KOPT-K1 (cell line): ENCODE results near the gene DCUN1D1.
"Not testable (repeated sequence)": the region's sequence is repeated elsewhere in the genome, so short reads cannot be mapped to it uniquely, and the experiment has no call there.

Experiments used
- H3K27ac ChIP-seq: fragments of 200-600 bp; sonication (generic); 2 replicates; pipeline ENCODE4 v1.5.1; 2016; ENCODE audit warnings: antibody characterized with exemption, mild to moderate bottlenecking, low read depth, low read length; ENCODE audit not compliant: poor library complexity, severe bottlenecking
- H3K36me3 ChIP-seq: fragments of 200-600 bp; sonication (generic); 2 replicates; pipeline ENCODE4 v1.5.1; 2017; ENCODE audit warnings: antibody characterized with exemption, mild to moderate bottlenecking, low read length, moderate library complexity; ENCODE audit not compliant: insufficient read depth
- H3K9me3 ChIP-seq: fragments of 200-600 bp; sonication (generic); 2 replicates; pipeline ENCODE4 v1.5.1; 2017; ENCODE audit warnings: antibody characterized with exemption, low read length, mild to moderate bottlenecking; ENCODE audit not compliant: insufficient read depth, poor library complexity, severe bottlenecking

The DCUN1D1 gene

DNA sequence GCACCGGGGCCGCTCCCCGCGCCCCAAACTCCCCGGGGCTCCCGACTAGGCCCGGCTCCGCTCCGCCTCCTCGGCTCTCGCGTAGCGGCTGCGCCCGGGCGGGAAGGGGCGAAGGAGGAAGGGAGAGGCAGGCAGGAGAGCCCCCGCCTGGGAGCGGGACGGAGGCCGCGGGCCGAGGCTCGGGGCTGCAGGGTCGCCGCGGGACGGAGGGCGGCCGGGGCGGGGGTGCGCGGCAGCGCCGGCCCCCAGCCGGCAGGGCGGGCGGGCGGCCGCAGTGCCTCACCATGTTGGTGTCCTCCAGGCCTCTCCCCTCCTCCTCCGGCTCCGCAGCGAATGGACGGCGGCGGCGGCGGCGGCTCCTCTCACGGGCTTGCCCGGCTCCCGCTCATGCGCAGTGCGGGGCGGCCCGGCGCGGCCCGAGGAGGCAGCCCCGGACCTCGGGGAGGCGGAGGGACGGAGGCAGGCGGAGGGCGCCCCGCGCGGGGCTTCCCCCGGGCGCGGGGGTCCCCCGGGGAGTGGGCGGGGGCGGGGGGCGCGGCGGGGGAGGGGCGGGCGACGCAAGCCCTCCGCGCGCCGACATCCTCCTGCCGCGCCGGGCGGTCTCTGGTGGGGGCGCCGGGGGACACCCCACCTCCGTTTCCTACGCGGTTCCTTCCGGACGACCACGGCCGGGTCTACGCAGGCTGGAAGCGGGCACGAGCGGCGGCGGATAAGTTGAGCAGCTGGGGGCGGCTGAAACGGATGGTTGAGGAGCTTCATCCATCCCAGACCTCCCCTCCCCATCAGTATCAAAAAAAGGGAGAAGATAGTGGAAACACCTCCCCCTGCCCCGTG lies at the start of gene DCUN1D1:
TSS of gene DCUN1D1 (minus strand) at position 335 of the 834 bp plus-strand sequence. CDS start at position 286, 49 bp downstream.
- Histone ChIP-seq H3K9me3 (no peaks in the 10 kb centered on the region), H3K27ac (peak within 1 kb of the TSS; percentile 69), H3K36me3 (no peaks in the 10 kb centered on the region)

- H3K27ac ChIP-seq = no peak overlapping the region
- no peaks in the 10 kb centered on the region for H3K9me3 ChIP-seq
- peaks cover 70% of the 10 kb centered on the region for H3K36me3 ChIP-seq
Observed at GRCh38 chr3:183028416-183028815, 48.1 kb upstream of the DCUN1D1 start.

DNA sequence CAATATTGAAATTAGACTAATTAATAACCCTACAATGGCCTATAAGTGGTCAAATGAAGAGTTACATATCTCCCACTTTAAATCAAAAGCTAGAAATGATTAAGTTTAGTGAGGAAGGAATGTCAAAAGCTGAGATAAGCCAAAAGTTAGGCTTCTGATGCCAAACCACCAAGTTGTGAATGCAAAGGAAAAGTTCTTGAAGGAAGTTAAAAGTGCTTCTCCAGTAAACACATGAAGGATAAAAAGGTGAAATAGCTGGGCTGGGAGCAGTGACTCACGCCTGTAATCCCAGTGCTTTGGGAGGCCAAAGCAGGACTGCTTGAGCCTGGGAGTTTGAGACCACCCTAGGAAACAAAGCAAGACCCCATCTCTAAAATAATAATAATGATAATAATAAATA lies 46.9 kb upstream of the DCUN1D1 start:
- Histone ChIP-seq H3K36me3 (peaks cover 65% of the 10 kb centered on the region), H3K27ac (no peak overlapping the region), H3K9me3 (no peaks in the 10 kb centered on the region)

DNA sequence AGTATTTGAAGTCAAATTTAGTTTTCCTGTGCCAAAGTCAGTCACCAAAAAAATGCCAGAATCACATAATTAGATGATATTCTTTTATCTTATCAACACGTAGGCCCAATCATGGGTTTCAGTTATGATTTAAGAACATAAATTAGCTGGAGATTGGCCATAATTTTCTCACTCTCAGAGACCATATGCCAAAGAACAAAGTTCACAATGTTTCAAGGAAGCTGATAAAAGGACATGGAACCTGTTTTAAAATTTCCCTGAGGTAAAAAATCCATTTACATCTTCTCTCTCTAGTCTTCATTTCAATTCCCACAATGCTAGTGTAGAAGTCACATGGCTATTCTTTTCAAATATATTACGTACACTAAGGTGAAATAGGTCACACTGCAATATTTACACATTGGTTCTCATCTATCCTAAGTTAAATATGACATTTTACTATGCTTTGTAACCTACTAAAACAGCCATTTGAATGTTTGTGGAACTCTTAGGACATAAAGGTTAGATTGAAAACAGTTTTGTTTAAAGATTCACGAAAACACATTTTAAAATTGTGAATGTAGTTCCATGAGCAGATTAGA lies 42.7 kb upstream of the DCUN1D1 start:
- no peaks in the 10 kb centered on the region for H3K9me3 ChIP-seq
- H3K36me3 ChIP-seq = peaks cover 67% of the 10 kb centered on the region
- no peak overlapping the region for H3K27ac ChIP-seq

DNA sequence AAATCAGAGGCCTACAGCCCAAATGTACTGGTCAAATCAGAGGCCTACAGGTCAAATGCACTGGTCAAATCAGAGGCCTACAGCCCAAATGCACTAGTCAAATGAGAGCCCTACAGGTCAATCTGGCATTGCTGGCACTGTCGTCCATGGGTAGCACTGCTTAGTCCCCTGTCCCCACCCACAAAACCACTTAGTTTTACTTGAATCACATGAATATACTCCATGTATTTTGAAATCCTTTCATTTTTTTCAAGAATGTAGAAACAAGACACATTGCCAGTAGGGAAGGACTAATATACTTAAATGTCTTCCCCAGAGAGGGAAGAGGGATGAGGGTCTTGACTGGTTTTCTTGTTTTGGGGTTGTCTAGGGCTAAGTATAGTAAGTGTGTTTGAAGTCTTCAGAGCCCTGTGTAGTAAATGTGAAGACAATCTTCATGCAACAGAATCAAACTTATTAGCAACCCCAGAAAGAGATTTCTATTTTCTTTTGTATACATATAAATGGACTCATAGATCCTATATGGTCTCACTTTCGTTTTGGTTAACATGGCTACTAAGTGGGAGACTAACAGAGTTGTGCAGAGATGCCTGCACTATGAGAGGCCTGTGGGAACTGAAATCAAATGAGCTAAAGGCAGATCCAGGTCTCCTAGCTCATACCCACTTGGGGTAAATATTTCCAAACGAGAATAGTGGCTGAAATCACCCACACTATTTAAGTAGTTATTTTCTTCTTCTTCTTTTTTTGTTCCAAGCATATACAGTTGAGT lies 38.3 kb upstream of the DCUN1D1 start:
- H3K9me3 ChIP-seq = no peaks in the 10 kb centered on the region
- H3K36me3 ChIP-seq = peaks cover 76% of the 10 kb centered on the region
- H3K27ac ChIP-seq = no peak overlapping the region

GRCh38 chr3:183015185-183015584 lies 34.8 kb upstream of the DCUN1D1 start:
- no peak overlapping the region for H3K27ac ChIP-seq
- H3K9me3 ChIP-seq = no peaks in the 10 kb centered on the region
- H3K36me3 ChIP-seq = peaks cover 50% of the 10 kb centered on the region

GRCh38 chr3:183013856-183014255 lies 33.5 kb upstream of the DCUN1D1 start:
- Histone ChIP-seq H3K27ac (no peak overlapping the region), H3K9me3 (no peaks in the 10 kb centered on the region), H3K36me3 (peaks cover 36% of the 10 kb centered on the region)

- peaks cover 29% of the 10 kb centered on the region for H3K36me3 ChIP-seq
- H3K9me3 ChIP-seq = no peaks in the 10 kb centered on the region
- H3K27ac ChIP-seq = no peak overlapping the region
Observed at GRCh38 chr3:183013074-183013473, 32.7 kb upstream of the DCUN1D1 start.

GRCh38 chr3:183008800-183009199 lies 28.5 kb upstream of the DCUN1D1 start:
- no peaks in the 10 kb centered on the region; the same call in 1 of the 2 replicates for H3K36me3 ChIP-seq
- no peak overlapping the region for H3K27ac ChIP-seq
- H3K9me3 ChIP-seq = no peaks in the 10 kb centered on the region

GRCh38 chr3:183008303-183008702 lies 28.0 kb upstream of the DCUN1D1 start:
- Histone ChIP-seq H3K27ac (no peak overlapping the region), H3K9me3 (no peaks in the 10 kb centered on the region), H3K36me3 (no peaks in the 10 kb centered on the region)

DNA sequence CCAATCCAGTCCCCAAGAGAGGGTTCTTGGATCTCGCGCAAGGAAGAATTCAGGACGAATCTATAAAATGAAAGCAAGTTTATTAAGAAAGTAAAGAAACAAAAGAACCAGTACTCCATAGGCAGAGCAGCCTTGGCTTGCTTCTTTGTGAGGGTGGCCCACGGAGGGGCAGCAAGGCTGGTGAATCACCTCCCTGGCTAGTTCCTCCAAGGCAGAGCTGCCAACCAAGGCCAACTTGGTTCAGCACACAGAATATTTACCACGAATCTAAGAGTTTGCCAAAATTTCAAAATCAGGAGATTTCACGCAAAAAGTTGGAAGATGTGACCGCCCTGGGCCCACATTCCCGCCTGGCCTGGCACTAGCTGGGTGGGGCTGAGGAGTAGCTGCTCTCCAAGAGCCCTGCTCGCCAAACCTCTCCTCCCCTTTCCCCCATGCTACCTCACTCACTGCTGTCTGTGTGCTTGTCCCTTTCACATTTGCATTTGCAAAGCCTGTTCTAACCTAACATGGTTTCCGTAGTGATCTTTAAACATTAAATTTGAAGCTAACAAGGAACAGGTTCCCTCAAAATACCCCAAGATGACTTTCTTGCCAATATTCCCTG lies 26.2 kb upstream of the DCUN1D1 start:
- H3K36me3 ChIP-seq = no peaks in the 10 kb centered on the region
- no peak overlapping the region for H3K27ac ChIP-seq
- H3K9me3 ChIP-seq = no peaks in the 10 kb centered on the region

GRCh38 chr3:182999767-183000166 lies 19.4 kb upstream of the DCUN1D1 start:
- no peaks in the 10 kb centered on the region for H3K9me3 ChIP-seq
- H3K36me3 ChIP-seq = no peaks in the 10 kb centered on the region
- no peak overlapping the region for H3K27ac ChIP-seq

GRCh38 chr3:182993486-182994201 lies 13.3 kb upstream of the DCUN1D1 start:
- not testable (repeated sequence) for H3K9me3 ChIP-seq

DNA sequence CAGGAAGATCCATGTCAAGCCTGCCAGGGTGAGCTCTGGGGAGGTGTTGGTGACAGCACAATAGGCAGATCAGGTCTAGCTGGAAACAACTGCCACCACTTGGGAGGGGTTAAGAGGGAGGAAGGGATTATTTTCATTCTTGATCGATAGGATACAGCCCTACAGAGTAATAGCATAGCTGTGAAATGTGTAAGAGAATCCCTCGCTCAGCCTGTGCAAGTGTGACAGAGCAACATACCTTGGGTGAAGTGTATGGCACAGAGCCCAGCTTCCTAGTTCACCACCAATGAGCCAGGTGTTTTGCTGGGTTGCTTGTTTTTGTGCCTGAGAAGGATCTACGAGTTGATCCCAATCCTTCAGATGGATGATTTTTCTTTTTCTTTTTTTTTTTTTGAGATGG lies 9.2 kb upstream of the DCUN1D1 start:
- Histone ChIP-seq H3K27ac (no peak overlapping the region), H3K36me3 (no peaks in the 10 kb centered on the region), H3K9me3 (no peaks in the 10 kb centered on the region)

More at GRCh38 chr3:182993486-182994201, 13.3 kb upstream of the DCUN1D1 start:
- not testable (repeated sequence) for H3K27ac ChIP-seq, H3K36me3 ChIP-seq
